Right ventricle myocardium inferior (tissue), 1 donor: ENCODE data around the gene UMPS. TPM values are rescaled to one million over a fixed set of nuclear protein-coding genes. Genes with fewer than 3 reads are reported as not detected.
"Not testable (repeated sequence)": the region's sequence is repeated elsewhere in the genome, so short reads cannot be mapped to it uniquely, and the experiment has no call there.

Source experiments
- ATAC-seq: fragments of 200-7000 bp; cut with Tn5 transposase; one replicate; pipeline ENCODE4 v1.9.1; 2020; ENCODE audit warnings: mild to moderate bottlenecking, moderate library complexity
- DNase-seq: peaks from one replicate; pipeline ENCODE4 v3.0.0; 2021; ENCODE audit errors: missing footprints
- intact Hi-C: fragments of 100-400 bp; cut with DNase I; formaldehyde crosslinking; loops from one replicate; pipeline ENCODE4 v1.11.0; 2022
- total RNA-seq: library from RNA; stranded (reverse); fragmentation: NEBNext Ultra II Directional; extraction: Animal tissue kit (Norgen Biotek cat#: 25700); gene quantifications from one replicate; pipeline ENCODE4 v1.2.1, GENCODE V29; 2021
- donor health status: DM: no; HTN: yes; CAD: no; lungs with severe emphysema.

UMPS gene
- total RNA-seq, 1 donor from 2014 or later = 9.4 TPM

DNA sequence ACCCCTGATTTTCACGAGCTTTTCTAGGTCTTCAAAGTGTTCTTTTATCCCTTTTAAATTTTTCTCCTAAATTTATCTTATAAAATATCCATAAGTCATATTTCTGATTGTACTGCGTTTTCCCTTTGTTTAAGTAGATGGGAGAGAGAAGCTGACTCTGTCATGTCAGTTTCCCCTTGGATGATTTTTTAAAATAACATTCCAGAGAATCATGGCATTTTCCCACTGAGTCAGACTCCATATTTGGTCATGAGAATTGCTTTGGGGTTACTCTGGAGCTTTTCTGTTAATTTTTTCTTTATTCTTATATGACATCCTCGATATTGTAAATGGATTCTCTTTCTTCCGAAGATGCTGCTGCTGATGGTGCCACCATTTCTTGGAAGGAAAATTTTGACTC lies 28.6 kb upstream of the UMPS start:
- ATAC-seq (no peak), DNase-seq (no peak)
- intact Hi-C loops = no loop called here

DNA sequence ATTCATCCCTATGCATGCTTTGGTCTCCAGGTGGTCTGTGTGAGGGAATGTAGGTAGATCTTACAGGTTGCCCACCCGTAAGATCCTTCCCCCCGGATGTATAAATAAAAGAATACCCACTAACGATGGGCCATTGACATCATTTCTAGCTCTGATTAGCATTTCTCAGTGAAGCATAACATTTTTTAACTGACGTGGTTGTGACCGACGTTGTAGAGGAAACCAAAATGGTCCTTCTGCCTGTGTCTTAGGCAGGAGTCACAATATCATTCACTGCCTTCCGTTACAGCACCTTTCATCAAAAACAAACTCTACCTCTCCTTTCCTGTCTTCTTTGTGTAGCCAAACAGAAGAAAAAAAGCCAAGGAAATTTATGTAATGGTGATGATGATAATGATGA lies 27.3 kb upstream of the UMPS start:
- ATAC-seq (no peak), DNase-seq (no peak)
- intact Hi-C loops = no loop called here

DNA sequence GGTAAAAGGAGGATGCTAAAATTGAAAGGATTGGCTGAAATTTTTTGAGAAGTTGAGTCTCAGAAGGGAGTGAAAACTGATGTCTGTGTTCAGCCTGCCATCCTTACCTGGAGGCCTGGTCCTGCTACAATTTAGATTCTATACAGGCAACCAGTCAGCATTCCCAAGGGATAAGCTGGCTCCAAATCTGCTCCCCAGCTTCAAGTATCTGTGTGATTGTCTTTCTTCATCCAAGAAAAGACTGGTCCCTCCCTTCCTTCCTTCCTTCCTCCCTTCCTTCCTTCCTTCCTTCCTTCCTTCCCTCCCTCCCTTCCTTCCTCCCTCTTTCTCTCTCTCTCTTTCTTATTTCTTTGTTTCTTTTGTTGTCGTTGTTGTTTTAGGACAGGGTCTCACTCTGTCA lies 24.7 kb upstream of the UMPS start:
- intact Hi-C loops = no loop called here
- ATAC-seq = no peak
- no peak for DNase-seq

DNA sequence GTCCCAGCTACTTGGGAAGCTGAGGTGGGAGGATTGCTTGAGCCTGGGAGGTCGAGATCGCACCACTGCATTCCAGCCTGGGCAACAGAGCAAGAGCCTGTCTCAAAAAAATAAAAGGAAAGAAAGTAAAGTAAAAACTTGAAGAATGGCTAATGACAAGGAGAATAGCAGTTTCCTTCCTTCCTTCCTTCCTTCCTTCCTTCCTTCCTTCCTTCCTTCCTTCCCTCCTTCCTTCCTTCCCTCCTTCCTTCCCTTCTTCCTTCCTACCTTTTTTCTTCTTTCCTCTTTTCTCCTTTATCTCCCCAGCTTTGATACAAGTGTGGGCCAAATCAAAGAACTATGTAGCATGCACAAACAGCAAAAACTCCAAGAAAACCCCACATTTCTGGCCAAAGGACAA lies 23.0 kb upstream of the UMPS start:
- ATAC-seq, DNase-seq, intact Hi-C loops: not testable (repeated sequence)

DNA sequence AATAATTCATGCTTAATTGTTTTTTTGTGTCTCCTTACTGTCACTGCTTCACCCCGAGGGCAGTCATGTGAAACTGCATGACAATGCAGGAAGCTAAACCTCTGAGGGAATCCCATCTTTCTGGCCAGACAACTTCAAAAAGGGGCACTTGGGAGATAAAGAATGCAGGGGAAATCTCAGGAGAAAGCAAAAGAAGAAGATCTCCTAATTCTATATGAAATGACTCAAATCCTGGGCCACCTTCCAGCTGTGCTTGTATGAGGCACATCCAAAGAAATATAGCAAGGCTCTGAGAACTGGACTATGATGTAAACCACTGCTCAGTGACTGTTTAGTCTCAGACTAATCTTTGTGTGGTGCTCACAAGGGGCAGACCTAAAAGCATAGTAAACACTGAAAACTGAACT lies 22.6 kb upstream of the UMPS start:
- ATAC-seq (no peak), DNase-seq (no peak)
- intact Hi-C loops = no loop called here

DNA sequence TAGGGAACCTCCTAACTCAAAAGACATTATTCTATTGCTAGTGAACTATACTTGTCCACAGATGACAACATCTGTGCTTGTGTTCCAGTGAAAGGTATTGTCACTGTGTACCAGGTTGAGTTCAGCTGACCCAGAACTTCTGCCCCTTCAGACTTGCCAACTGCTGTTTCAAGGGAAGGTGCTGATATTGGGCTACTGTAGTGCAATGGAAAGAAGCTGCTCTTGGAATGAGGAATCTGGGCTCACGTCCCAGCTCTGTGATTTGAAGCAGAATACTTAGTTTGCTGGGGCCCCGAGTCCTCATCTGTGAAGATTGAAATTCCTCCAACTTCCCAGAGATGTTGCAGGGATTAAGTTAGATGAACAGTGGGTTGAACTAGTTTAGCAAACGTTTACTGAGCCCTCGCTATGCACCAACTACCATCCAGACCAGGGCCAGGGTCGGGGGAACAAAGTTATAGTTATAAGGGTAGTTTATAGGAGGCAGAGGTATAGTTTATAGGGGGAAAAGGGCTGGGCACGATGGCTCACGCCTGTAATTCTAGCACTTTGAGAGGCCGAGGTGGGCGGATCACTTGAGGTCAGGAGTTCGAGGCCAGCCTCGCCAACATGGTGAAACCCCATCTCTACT lies 15.9 kb upstream of the UMPS start:
- peak; percentile 72 for ATAC-seq
- no peak for DNase-seq
- intact Hi-C loops = no loop called here

DNA sequence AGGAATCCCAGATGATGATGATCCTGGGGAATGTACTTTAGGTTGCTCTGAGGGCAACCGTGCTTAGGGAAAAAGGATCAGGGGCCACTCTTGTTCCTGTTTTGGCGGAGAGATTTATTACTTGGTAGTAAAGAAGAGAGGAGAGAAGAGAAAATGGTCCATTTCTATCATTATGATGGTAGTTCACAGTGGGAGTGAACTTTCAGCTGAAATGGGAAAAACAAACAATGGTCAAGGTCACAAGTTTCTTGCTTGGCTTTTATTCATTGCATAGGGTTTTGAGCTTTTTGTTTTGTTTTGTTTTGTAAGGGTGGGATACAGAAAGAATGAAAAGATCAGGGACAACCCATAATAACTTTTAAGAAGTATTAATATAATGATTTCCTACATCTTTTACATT lies 7.7 kb upstream of the UMPS start:
- intact Hi-C loops = no loop called here
- ATAC-seq (no peak), DNase-seq (no peak)

DNA sequence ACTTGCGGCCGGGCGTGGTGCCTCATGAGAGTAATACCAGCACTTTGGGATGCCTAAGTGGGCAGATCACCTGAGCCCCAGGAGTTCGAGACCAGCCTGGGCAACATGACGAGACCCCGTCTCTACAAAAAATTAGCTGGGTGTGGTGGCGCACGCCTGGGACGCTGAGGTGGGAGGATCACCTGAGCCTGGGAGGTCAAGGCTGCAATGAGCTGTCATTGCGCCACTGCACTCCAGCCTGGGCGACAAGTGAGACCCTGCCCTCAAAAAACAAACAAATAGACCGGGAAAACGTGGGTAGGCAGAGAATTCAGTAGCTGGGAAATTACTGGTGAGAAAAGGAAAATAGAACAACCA lies 667 bp downstream of the UMPS start:
- DNase-seq (no peak), ATAC-seq (no peak)
- intact Hi-C loops = no loop called here

DNA sequence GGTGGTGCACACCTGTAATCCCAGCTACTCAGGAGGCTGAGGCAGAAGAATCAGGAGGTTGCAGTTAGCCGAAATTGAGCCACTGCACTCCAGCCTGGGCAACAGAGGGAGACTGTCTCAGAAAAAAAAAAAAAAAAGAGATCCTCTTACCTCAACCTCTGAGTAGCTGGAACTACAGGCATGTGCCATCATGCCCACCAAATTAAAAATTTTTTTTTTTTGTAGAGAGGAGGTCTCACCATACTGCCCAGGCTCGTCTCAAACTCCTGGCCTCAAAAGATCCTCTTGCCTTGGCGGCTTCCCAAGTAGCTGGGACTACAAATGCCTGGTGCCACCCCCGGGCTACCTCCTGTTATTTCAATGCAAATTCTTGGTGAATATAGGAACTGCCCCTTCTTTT lies 1.5 kb downstream of the UMPS start:
- ATAC-seq = no peak
- DNase-seq = no peak
- intact Hi-C loops = no loop called here

DNA sequence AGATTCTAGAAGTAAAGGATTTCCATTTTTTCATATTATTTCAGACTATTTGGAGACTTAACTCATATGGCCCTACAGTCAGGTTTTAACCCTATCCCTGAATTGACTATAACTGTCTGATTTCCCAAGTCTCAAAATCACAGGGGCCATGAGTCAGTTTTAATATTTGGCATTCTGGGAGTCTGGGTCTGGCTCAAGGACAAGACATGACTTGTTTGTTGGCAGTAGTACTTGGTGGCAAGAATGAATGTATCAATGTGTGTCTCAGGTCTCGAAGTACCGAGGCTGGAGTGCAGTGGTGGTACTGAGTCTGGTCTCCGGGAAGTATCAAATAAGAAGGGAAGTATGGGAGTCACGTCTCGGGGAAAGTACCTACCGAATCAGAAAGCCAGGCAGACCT lies 10.8 kb downstream of the UMPS start:
- no peak for DNase-seq
- no peak for ATAC-seq
- intact Hi-C loops = no loop called here

DNA sequence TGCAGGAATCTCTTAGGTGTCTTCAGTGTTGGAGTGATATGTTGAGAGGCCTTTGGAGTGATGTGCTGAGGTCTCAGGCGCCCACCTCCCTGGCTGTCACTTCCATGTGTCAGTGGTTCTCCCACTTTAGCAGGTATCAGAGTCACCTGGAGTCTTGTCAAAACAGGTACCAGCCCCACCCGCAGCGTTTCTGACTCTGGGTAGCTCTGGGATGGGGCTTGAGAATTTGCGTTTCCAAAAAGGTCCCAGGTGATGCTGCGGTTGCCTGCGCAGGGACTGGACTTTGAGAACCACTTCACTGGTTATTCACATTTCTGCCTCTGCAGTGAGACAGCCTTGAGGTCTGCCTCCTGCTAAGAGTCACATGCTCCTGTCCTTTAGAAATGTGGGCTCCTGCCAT lies 15.5 kb downstream of the UMPS start:
- ATAC-seq (no peak), DNase-seq (no peak)
- intact Hi-C loops = no loop called here

DNA sequence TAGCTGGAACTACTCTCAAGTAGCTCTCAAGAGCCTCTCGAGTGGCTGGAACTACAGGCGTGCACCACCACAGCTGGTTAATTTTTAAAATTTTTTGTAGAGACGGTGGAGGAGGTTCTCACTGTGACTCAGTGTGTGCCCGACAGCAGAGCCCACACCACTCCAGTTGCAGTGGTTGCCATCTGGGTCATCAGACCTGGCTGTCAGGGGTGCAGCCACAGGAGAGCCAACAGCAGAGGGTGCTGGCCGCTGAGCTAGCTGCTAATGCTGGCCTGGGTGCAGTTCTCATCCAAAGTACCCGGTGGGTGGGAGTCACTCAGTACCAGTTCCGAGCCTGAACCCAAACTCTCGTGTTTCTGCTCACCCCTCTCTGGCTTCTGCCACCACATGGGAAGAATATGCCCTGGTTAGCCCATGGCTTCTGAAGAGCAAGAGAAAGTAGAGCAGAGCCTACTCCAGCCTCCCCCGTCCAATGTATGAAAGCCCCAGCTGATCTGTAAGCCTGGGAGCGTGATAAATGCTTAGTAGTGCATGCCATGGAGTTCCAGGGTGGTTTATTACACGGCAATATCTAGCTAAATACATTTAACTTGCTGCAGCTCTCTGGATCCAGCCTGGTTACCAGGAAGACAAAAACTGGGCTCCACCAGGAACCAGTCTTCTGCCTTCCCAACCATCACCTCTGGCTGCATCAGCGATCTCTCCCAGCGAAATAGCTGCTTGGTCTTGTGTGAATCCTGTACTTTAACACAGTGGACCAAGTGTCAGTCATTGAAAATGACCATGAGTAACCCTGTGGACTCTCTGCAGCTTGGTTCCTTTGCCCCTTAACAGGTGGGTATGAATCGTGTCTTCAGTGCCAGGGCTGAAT lies 17.1 kb downstream of the UMPS start:
- DNase-seq (no peak), ATAC-seq (no peak)
- intact Hi-C loops = no loop called here

DNA sequence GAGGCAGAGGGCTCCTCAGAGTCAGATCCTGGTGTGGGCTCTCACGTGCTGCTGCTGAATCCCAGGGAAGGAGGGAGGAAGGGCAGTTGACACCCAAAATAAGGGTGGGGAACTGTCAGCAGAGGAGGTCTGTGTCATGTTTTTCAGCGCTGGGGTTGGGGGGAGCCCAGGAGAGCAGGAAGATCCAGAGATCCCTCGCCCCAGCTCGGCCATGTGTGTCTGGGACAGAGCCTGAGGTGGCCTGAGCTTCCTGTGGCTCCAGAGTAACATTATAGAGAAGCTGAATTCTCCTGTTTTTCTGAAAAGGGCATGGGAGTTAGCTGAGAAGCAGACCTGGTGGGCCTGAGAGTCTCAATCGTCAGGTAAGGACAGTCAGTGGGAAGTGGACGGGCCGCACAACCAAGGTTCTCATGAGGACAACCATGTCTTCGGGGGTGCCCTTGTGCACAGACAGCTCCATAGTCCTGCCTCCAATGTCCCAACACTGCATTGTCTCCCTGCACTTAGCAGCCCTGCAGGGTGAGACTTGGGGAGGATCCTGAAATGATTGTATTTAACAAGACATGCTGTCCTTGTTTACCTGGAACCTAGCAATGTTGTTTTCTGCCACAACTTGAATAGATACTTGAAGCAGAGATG lies 18.4 kb downstream of the UMPS start:
- no peak for ATAC-seq
- intact Hi-C loops = no loop called here
- DNase-seq = no peak

DNA sequence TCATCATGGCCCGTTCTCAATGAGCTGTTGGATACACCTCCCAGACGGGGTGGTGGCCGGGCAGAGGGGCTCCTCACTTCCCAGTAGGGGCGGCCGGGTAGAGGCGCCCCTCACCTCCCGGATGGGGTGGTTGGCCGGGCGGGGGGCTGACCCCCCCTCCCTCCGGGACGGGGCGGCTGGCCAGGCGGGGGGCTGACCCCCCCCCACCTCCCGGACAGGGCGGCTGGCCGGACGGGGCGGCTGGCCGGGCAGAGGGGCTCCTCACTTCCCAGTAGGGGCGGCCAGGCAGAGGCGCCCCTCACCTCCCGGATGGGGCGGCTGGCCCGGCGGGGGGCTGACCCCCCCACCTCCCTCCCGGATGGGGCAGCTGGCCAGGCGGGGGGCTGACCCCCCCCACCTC lies 19.6 kb downstream of the UMPS start:
- DNase-seq, ATAC-seq, intact Hi-C loops: not testable (repeated sequence)

DNA sequence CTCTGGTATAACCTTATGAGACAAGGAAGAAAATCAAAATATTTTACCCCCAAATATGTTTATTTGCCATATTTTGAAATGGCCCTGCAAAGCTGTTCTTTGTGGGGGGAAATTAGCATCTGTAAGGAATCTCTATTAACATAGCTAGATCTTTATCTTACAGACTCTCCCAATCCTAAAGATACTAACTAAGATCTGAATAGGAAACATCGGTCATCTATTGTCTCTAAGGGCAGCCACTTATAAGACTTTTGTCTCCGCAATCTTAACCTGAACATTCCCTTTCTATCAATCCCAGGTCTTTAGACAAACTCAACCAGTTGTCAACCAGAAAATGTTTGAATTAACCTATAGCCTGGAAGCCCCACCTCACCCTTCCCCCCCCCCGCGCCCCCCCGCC lies 21.2 kb downstream of the UMPS start:
- intact Hi-C loops = no loop called here
- ATAC-seq (no peak), DNase-seq (no peak)

DNA sequence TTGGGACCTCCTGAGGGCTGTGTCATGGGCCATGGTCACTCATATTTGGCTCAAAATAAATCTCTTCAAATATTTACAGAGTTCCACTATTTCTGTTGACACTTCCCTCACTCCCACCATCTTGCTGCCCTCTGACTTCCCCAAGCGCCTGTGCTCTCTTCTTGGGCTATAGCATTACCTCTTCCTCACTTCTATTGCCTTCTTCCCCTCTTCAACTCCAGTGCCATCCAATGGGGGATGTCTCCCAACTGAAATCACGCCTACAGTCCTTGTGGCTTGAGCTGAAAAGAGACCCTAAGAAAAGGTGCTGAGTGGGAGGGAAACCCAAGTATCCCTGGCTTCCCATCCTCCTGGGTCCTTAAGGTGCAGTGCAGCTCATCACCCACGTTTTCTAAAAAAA lies 21.8 kb downstream of the UMPS start:
- DNase-seq (no peak), ATAC-seq (no peak)
- intact Hi-C loops = no loop called here

DNA sequence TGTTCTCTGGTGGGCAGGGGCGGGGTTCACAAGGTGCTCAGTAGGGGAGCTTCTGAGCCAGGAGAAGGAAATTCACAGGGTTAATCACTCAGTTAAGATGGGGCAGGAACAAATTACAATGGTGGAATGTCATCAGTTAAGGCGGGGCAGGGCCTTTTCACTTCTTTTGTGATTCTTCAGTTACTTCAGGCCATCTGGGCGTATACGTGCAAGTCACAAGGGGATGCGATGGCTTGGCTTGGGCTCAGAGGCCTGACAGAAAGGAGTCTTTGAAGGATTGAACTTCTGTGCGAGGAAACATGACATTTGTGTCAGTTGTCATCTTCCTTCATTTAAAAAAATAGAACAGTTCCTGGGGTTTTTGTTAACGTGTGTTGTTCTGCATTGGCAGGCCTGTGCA lies 27.7 kb downstream of the UMPS start:
- DNase-seq, intact Hi-C loops, ATAC-seq: not testable (repeated sequence)

DNA sequence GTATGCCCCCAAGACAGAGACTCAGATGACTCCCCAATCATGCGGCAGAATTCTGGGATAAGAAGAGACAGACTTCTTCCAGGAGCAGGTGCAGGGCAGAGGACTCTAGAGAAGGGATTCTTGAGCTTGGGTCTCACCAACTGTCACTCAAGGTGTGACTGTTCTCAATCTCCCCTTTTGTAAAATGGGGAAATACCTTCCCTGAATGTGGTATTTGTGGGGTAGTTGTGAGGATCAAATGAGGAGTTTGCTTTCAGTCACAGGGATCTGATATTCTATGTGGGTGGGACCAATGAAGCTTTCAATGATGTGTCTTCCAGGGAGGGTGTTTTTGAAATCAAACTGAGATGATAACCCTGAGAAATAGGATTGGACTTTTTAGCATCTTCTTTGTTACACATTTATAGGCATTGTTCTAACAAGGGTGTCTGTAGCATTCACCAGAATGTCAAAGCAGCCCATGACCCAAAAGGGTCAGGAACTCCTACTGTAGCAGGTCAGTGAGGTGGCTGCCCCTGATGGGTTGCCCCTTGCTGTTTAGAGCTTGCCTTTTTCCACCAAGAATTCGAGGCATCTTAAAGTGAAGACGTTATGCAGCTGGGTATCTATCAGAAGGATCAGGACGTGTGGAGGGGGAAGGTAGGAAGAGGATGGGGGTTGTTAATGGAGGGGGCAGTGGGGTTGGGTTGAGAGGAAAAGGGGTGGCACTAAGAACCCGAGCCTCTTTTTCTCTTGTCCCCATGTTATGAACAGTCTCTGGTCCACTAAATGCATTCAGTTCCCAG lies 28.8 kb downstream of the UMPS start:
- no peak for ATAC-seq
- intact Hi-C loops = no loop called here
- no peak for DNase-seq

DNA sequence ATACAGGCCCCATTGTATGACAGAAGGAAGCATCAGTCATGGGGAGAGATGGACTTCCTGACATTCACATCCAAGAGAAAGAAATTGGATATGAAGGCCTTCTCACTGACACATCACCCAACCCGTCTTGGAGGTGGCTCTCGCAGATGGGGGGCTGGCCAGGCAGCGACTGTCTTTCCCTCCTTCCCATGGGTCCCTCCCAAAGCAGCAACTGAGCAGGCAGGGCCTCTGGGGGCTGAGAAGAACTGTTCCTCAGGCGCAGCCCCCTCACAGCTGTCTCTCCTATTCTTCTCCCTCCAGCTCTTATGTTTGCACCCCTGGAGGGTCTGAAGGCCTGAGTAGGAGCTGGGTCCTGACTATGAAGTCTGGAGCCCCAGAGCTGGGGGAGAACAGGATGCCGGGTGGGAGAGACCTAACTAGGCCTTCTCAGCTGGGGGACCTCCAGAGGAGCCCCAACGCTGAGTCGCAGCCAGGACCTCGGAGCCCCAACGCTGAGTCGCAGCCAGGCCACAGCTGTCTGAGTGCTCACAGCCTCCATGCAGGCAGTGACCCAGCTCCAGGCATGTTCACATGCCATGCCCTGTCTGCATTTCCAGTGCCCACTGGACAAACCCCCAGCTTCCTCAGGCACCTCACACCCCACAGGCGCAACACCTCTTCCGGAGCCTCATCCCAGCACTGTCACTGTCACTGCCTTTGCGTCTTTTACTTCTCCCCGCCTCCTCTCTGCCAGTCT lies 29.6 kb downstream of the UMPS start:
- no peak for DNase-seq
- intact Hi-C loops = loop anchor here (5.0 kb wide), 2 partner anchors 42 to 407 kb away; no protein-coding TSS in a partner anchor
- ATAC-seq = no peak
